ENCODE data around the gene KRT26.

DNA sequence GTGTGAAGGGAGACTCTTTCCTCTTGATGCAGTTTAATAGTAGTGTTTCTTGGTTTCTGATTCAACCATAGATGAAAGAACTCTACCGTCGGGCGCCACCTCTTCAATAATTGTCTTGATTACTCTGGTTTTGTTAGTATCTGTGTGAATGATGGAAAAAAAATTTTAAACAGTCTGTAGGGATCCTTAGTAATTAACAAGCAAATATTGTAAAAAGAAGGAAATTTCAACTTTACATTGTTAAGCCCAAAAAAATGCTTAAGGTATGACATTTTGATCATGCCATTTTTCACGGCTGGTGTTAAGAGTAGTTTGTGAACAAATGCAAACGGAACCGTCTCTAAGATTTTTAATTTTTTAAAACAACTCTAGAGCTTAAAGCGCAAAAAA lies 46.3 kb upstream of the KRT26 start:
- no peak for TF ChIP-seq POLR2AphosphoS5 (IDR thresholded peaks at IDR 0.05)
- TF ChIP-seq, protein P1, sequence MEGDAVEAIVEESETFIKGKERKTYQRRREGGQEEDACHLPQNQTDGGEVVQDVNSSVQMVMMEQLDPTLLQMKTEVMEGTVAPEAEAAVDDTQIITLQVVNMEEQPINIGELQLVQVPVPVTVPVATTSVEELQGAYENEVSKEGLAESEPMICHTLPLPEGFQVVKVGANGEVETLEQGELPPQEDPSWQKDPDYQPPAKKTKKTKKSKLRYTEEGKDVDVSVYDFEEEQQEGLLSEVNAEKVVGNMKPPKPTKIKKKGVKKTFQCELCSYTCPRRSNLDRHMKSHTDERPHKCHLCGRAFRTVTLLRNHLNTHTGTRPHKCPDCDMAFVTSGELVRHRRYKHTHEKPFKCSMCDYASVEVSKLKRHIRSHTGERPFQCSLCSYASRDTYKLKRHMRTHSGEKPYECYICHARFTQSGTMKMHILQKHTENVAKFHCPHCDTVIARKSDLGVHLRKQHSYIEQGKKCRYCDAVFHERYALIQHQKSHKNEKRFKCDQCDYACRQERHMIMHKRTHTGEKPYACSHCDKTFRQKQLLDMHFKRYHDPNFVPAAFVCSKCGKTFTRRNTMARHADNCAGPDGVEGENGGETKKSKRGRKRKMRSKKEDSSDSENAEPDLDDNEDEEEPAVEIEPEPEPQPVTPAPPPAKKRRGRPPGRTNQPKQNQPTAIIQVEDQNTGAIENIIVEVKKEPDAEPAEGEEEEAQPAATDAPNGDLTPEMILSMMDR (IDR thresholded peaks at IDR 0.05; ENCODE audit: poor library complexity, severe bottlenecking), result no peak
- TF ChIP-seq, protein P2, sequence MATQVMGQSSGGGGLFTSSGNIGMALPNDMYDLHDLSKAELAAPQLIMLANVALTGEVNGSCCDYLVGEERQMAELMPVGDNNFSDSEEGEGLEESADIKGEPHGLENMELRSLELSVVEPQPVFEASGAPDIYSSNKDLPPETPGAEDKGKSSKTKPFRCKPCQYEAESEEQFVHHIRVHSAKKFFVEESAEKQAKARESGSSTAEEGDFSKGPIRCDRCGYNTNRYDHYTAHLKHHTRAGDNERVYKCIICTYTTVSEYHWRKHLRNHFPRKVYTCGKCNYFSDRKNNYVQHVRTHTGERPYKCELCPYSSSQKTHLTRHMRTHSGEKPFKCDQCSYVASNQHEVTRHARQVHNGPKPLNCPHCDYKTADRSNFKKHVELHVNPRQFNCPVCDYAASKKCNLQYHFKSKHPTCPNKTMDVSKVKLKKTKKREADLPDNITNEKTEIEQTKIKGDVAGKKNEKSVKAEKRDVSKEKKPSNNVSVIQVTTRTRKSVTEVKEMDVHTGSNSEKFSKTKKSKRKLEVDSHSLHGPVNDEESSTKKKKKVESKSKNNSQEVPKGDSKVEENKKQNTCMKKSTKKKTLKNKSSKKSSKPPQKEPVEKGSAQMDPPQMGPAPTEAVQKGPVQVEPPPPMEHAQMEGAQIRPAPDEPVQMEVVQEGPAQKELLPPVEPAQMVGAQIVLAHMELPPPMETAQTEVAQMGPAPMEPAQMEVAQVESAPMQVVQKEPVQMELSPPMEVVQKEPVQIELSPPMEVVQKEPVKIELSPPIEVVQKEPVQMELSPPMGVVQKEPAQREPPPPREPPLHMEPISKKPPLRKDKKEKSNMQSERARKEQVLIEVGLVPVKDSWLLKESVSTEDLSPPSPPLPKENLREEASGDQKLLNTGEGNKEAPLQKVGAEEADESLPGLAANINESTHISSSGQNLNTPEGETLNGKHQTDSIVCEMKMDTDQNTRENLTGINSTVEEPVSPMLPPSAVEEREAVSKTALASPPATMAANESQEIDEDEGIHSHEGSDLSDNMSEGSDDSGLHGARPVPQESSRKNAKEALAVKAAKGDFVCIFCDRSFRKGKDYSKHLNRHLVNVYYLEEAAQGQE (IDR thresholded peaks at IDR 0.05; ENCODE audit: borderline replicate concordance), result no peak
- no peak for TF ChIP-seq EZH2 (IDR thresholded peaks at IDR 0.05; ENCODE audit: borderline replicate concordance, insufficient read depth, low read length, poor library complexity, severe bottlenecking)
- no peak for TF ChIP-seq EP300 (conservative IDR thresholded peaks at IDR 0.05; ENCODE audit: poor library complexity, severe bottlenecking)
- no peak for TF ChIP-seq SMC3 (conservative IDR thresholded peaks at IDR 0.05; ENCODE audit: poor library complexity)
- TF ChIP-seq MXI1 (conservative IDR thresholded peaks at IDR 0.05; ENCODE audit: poor library complexity, severe bottlenecking), result no peak
- TF ChIP-seq RAD21 (conservative IDR thresholded peaks at IDR 0.05), result no peak
